Loucy (cell line): ENCODE measurements around the gene DHX16.

ENCODE experiments used
- H2AFZ ChIP-seq: fragments of 200-600 bp; sonication (generic); 2 replicates; pipeline ENCODE4 v1.6.0; 2016; ENCODE audit warnings: antibody characterized with exemption, mild to moderate bottlenecking, low read length, moderate library complexity
- H3F3A ChIP-seq: fragments of 200-600 bp; 2 replicates; pipeline ENCODE4 v1.6.0; 2016; ENCODE audit warnings: antibody characterized with exemption, low read depth, mild to moderate bottlenecking
- H3K27me3 ChIP-seq: fragments of 200-600 bp; sonication (generic); 2 replicates; pipeline ENCODE4 v1.6.1; 2014; ENCODE audit warnings: low read length, mild to moderate bottlenecking; ENCODE audit not compliant: insufficient read depth, poor library complexity, severe bottlenecking
- H3K36me3 ChIP-seq: fragments of 200-600 bp; sonication (generic); 2 replicates; pipeline ENCODE4 v1.6.1; 2016; ENCODE audit warnings: low read length; ENCODE audit not compliant: insufficient read depth
- H3K4me1 ChIP-seq: fragments of 200-600 bp; sonication (generic); 2 replicates; pipeline ENCODE4 v1.5.1; 2014; ENCODE audit warnings: low read length, mild to moderate bottlenecking; ENCODE audit not compliant: insufficient read depth, poor library complexity, severe bottlenecking
- H3K4me2 ChIP-seq: fragments of 200-600 bp; sonication (generic); 2 replicates; pipeline ENCODE4 v1.6.0; 2014; ENCODE audit warnings: antibody characterized with exemption, low read length, low read depth, mild to moderate bottlenecking; ENCODE audit not compliant: poor library complexity, severe bottlenecking
- H3K4me3 ChIP-seq: fragments of 200-600 bp; sonication (generic); 2 replicates; pipeline ENCODE4 v1.5.1; 2014; ENCODE audit warnings: low read length, mild to moderate bottlenecking, mixed read lengths; ENCODE audit not compliant: poor library complexity, severe bottlenecking
- H3K79me2 ChIP-seq: fragments of 200-600 bp; sonication (generic); 2 replicates; pipeline ENCODE4 v1.6.1; 2014; ENCODE audit warnings: low read length; ENCODE audit not compliant: insufficient read depth
- H3K9ac ChIP-seq: fragments of 200-600 bp; sonication (generic); 2 replicates; pipeline ENCODE4 v1.6.0; 2014; ENCODE audit warnings: mild to moderate bottlenecking, low read depth, low read length, moderate library complexity; ENCODE audit not compliant: poor library complexity, severe bottlenecking
- H3K9me2 ChIP-seq: fragments of 200-600 bp; sonication (generic); replicated peaks from 2 replicates; pipeline ENCODE4 v1.6.1; 2016; ENCODE audit warnings: low read depth, low read length, mixed read lengths
- H3K9me3 ChIP-seq: fragments of 200-600 bp; sonication (generic); 2 replicates; pipeline ENCODE4 v1.6.1; 2014; ENCODE audit warnings: mild to moderate bottlenecking, antibody characterized with exemption, low read length, low read depth; ENCODE audit not compliant: insufficient read depth
- H4K20me1 ChIP-seq: fragments of 200-600 bp; sonication (generic); 2 replicates; pipeline ENCODE4 v1.6.0; 2014; ENCODE audit warnings: antibody characterized with exemption, low read length, mild to moderate bottlenecking; ENCODE audit not compliant: insufficient read depth, poor library complexity, severe bottlenecking
- EZH2phosphoT487 ChIP-seq: fragments of 200-600 bp; IDR thresholded peaks from 2 replicates; pipeline ENCODE4 v1.6.1; 2018; ENCODE audit warnings: antibody characterized with exemption, mild to moderate bottlenecking, moderate library complexity, borderline replicate concordance
- TF ChIP-seq, protein P1 (sequence below): fragments of 200-600 bp; sonication (generic); conservative IDR thresholded peaks from 2 replicates; pipeline ENCODE4 v1.5.1; 2014; ENCODE audit warnings: mild to moderate bottlenecking, antibody characterized with exemption, low read length

DHX16 gene

DNA sequence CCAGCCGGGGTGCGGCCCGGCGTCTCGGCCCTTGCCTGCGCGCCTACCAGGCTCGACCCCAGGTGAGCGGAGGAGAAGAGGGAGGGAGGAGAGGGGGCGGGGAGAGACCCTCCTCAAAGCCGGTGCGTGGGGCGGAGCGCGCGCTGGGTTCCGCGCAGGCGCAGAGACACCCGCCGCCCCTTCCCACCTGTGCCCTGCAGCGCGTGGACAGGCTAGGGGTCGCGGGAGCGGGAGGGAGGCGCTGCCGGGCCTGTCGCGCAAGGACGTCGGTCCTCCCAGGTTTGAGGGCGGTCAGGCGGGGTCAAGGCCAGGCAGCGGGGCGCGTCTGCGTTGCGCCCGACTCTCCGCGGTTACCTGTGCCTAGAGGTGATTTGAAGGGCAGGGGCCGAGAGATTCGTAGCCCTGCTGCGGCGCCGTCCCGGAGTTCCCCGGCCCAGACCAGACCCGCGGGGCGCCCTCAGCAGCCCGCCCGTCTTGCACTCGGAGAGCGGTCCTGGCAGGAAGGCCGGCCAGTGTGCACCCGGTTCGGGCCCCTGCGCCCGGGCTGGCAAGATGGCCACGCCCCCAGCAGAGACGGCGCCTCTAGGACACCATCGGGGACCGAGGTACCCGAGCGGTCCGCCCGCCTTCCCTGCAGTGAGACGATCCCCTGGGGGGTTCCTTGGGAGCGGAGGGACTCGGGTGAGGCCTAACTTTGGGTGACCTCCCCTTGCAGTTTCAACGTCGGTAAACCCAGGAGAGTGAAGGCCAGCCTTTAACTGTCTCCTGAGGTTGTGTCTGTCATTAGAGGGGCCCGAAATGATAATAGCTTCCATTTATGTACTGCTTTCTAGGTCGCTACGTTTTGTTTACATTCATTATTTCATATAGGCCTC is 25.3 kb downstream of the DHX16 start:
- Histone ChIP-seq H3K36me3 (peaks cover 21% of the 10 kb centered on the region; the same call in 1 of the 2 replicates), H2AFZ (peak overlapping the region; percentile 92), H3K79me2 (peaks cover 41% of the 10 kb centered on the region), H3F3A (no peaks in the 10 kb centered on the region), H3K27me3 (no peaks in the 10 kb centered on the region), H3K4me1 (peaks cover 12% of the 10 kb centered on the region), H3K9me3 (no peaks in the 10 kb centered on the region), H3K9ac (peak overlapping the region; percentile 83), H4K20me1 (peaks cover 12% of the 10 kb centered on the region), H3K4me3 (peak overlapping the region; percentile 88), H3K9me2 (no peaks in the 10 kb centered on the region), H3K4me2 (peak overlapping the region; percentile 100)
- no peak for TF ChIP-seq EZH2phosphoT487
- TF ChIP-seq, protein P1, sequence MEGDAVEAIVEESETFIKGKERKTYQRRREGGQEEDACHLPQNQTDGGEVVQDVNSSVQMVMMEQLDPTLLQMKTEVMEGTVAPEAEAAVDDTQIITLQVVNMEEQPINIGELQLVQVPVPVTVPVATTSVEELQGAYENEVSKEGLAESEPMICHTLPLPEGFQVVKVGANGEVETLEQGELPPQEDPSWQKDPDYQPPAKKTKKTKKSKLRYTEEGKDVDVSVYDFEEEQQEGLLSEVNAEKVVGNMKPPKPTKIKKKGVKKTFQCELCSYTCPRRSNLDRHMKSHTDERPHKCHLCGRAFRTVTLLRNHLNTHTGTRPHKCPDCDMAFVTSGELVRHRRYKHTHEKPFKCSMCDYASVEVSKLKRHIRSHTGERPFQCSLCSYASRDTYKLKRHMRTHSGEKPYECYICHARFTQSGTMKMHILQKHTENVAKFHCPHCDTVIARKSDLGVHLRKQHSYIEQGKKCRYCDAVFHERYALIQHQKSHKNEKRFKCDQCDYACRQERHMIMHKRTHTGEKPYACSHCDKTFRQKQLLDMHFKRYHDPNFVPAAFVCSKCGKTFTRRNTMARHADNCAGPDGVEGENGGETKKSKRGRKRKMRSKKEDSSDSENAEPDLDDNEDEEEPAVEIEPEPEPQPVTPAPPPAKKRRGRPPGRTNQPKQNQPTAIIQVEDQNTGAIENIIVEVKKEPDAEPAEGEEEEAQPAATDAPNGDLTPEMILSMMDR, result no peak

DNA sequence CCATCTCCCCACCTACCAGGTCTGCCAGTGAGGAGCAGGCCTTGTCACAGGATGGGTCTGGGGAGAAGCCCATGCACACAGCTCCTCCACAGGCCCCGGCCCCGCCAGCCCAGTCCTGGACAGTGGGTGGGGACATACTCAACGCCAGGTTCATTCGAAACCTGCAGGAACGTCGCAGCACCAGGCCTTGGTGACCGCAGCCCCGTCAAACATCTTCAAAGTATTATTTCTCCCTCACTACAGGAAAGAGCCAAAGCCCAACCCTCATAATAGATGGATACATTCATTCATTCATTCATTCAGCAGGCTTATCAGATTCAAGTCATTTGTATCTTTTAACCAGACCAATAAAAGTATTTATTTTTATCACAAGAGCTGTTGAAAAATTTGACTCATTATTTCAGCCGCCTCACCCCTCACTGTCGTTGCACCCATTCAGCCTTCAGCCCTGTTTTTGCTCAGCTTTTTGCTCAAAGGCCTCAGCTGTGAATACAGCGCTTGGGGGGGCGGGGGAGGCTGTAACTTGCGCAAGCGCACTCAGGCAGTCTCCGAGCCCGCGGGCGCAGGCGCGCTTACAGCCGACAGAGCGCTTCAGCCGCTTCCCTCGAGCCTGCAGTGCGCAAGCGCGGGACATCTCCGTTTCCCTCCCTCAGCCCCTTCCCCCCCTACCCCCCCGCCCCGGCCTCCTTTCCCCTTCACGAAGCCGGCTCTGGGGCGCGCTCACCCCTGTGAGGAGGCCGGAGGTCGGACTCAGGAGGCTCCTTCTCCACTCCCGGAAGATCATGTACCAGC is 26.2 kb downstream of the DHX16 start, which contains the start of gene C6orf136:
TSS of gene C6orf136 (plus strand) at position 684 of the 792 bp plus-strand sequence. CDS start at position 783, 99 bp downstream.
- Histone ChIP-seq H3K36me3 (peaks cover 13% of the 10 kb centered on the region; the same call in 1 of the 2 replicates), H3K4me3 (peak within 1 kb of the TSS; percentile 88), H4K20me1 (peaks cover 12% of the 10 kb centered on the region), H3K4me2 (peak within 1 kb of the TSS; percentile 100), H3K4me1 (peaks cover 14% of the 10 kb centered on the region), H2AFZ (peak within 1 kb of the TSS; percentile 92), H3K9me2 (no peaks in the 10 kb centered on the region), H3K9me3 (no peaks in the 10 kb centered on the region), H3K27me3 (no peaks in the 10 kb centered on the region), H3K79me2 (peaks cover 41% of the 10 kb centered on the region), H3K9ac (peak within 1 kb of the TSS; percentile 83), H3F3A (no peaks in the 10 kb centered on the region)
- no peak for TF ChIP-seq EZH2phosphoT487
- TF ChIP-seq, protein P1, result no peak

DNA sequence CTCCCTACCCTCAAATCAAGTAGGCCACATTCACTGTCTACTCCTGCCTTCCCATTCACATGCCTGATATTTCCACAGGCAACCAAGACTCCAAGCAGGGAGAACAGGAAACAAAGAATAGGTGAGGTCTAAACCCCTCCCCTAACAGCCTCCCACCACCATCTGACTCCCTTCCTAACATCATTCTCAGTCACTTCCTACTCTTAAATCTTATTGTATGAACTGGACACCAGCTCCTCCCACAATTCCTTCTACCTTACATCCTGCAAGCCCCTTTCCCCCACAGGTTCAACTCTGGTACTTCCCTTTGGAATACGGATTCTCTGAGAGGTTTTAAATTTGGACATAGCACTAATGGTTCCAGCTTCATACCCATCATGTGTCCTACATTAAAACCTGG is 26.8 kb downstream of the DHX16 start:
- Histone ChIP-seq H3K4me1 (peaks cover 20% of the 10 kb centered on the region), H3K36me3 (peaks cover 8% of the 10 kb centered on the region; the same call in 1 of the 2 replicates), H3K27me3 (no peaks in the 10 kb centered on the region), H3K9ac (peak overlapping the region; percentile 66), H3K9me3 (no peaks in the 10 kb centered on the region), H3F3A (no peaks in the 10 kb centered on the region; the same call in 1 of the 2 replicates), H2AFZ (no peak overlapping the region), H3K4me2 (peak overlapping the region; percentile 90), H3K9me2 (no peaks in the 10 kb centered on the region), H4K20me1 (peaks cover 12% of the 10 kb centered on the region), H3K4me3 (peak overlapping the region; percentile 88), H3K79me2 (peaks cover 41% of the 10 kb centered on the region)
- TF ChIP-seq EZH2phosphoT487, result no peak
- TF ChIP-seq, protein P1, result no peak
